ENCODE data around the gene PDZD2. TPM values are rescaled to one million over a fixed set of nuclear protein-coding genes. Genes with fewer than 3 reads are reported as not detected.
"Not testable (repeated sequence)": the region's sequence is repeated elsewhere in the genome, so short reads cannot be mapped to it uniquely, and the experiment has no call there.

Gene PDZD2
- total RNA-seq, 2 experiments from 2014 or later, result 0.05 to 0.25 TPM

- Mint-ChIP-seq H3K4me1 (ENCODE audit: low read depth) (no peaks in the 10 kb centered on the region), H3K36me3 (ENCODE audit: low read depth) (no peaks in the 10 kb centered on the region), H3K9me3 (no peaks in the 10 kb centered on the region), H3K4me3 (no peak overlapping the region), H3K27me3 (ENCODE audit: low read depth) (no peaks in the 10 kb centered on the region), H3K27ac (no peak overlapping the region)
- no peak for DNase-seq
- CTCF ChIA-PET, result interaction anchor here (0.5 kb wide), 1 partner anchor 33 kb away, joined by 3 read pairs; no protein-coding TSS in a partner anchor
- intact Hi-C loops (cut with micrococcal nuclease), result no loop called here
These were observed 91.2 kb downstream of the PDZD2 start for GRCh38 chr5:31730139-31730538.

DNA sequence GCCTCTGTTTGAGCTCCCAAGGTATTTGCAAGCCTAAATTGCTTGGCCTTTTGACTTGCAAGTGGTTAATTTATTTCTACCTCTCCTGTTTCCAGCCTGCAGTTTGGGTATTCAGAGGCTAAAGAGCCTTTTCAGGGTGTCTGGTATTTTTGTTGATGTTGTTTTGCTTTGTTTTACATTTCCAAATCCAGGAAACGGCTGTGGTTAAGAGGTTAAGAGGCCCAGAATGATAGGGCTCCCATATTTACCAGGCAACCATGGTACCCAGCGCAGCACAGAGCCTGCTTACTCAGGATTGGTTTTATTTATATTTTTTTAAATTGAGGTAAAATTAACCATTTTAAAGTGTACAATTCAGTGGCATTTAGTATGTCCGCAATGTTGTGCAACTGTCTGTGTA, 92.1 kb downstream of the PDZD2 start:
- H3K9me3 Mint-ChIP-seq, result no peaks in the 10 kb centered on the region
- H3K36me3 Mint-ChIP-seq (ENCODE audit: low read depth), result no peaks in the 10 kb centered on the region
- CTCF ChIA-PET, result interaction anchor here (0.6 kb wide), 1 partner anchor 327 kb away, joined by 4 read pairs; no protein-coding TSS in a partner anchor
- no peaks in the 10 kb centered on the region for H3K4me1 Mint-ChIP-seq (ENCODE audit: low read depth)
- H3K27ac Mint-ChIP-seq, result no peak overlapping the region
- DNase-seq, result no peak
- H3K27me3 Mint-ChIP-seq (ENCODE audit: low read depth), result no peaks in the 10 kb centered on the region
- H3K4me3 Mint-ChIP-seq, result no peak overlapping the region
- intact Hi-C loops (cut with micrococcal nuclease), result no loop called here

GRCh38 chr5:31731710-31732301, 92.9 kb downstream of the PDZD2 start:
- no peak overlapping the region for H3K27ac Mint-ChIP-seq
- intact Hi-C loops (cut with micrococcal nuclease), result no loop called here
- no peak for DNase-seq
- no peaks in the 10 kb centered on the region for H3K36me3 Mint-ChIP-seq (ENCODE audit: low read depth)
- H3K9me3 Mint-ChIP-seq, result no peaks in the 10 kb centered on the region
- CTCF ChIA-PET, result no interaction called here
- no peaks in the 10 kb centered on the region for H3K4me1 Mint-ChIP-seq (ENCODE audit: low read depth)
- no peak overlapping the region for H3K4me3 Mint-ChIP-seq
- peaks cover 2% of the 10 kb centered on the region for H3K27me3 Mint-ChIP-seq (ENCODE audit: low read depth)

DNA sequence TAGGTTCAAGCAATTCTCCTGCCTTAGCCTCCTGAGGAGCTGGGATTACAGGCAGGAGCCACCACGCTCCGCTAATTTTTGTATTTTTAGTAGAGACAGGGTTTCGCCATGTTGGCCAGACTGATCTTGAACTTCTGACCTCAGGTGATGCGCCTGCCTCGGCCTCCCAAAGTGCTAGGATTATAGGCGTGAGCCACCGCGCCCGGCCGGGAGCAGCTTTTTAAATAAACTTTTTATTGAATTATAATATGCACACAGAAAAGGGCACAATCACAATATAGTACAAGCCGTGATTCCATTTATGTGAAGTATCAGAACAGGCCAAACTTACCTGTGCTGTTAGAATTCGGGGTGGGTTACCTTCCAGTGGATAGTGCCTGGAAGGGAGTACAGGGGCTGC, 93.9 kb downstream of the PDZD2 start:
- H3K27ac Mint-ChIP-seq; intact Hi-C loops (cut with micrococcal nuclease); H3K4me1 Mint-ChIP-seq (ENCODE audit: low read depth); CTCF ChIA-PET; DNase-seq; H3K36me3 Mint-ChIP-seq (ENCODE audit: low read depth); H3K9me3 Mint-ChIP-seq; H3K27me3 Mint-ChIP-seq (ENCODE audit: low read depth); H3K4me3 Mint-ChIP-seq: not testable (repeated sequence)

DNA sequence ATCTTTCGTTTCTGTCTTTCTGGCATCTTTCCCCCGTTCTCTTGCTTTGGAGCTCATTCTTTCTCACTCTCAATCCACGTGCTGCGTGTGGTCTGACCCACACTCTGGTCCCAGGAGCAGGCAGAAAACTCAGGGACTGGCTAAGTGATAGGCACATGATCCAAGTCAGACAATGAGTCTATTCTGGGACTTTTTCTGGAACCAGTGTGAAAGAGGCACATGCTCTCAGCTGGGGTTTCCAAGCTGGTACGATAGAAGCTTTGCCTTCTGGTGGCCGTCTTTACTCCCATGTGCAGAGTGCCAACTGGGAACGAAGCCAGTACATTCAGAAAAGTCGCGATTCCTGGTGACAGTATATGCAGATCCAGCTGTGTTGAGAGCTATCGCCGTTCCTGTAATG, 94.4 kb downstream of the PDZD2 start:
- Mint-ChIP-seq H3K27me3 (ENCODE audit: low read depth) (peaks cover 3% of the 10 kb centered on the region), H3K4me3 (no peak overlapping the region), H3K9me3 (no peaks in the 10 kb centered on the region), H3K27ac (no peak overlapping the region), H3K4me1 (ENCODE audit: low read depth) (no peaks in the 10 kb centered on the region), H3K36me3 (ENCODE audit: low read depth) (no peaks in the 10 kb centered on the region)
- no peak for DNase-seq
- CTCF ChIA-PET, result interaction anchor here (0.7 kb wide), 1 partner anchor 11 kb away, joined by 4 read pairs; no protein-coding TSS in a partner anchor
- intact Hi-C loops (cut with micrococcal nuclease), result no loop called here

DNA sequence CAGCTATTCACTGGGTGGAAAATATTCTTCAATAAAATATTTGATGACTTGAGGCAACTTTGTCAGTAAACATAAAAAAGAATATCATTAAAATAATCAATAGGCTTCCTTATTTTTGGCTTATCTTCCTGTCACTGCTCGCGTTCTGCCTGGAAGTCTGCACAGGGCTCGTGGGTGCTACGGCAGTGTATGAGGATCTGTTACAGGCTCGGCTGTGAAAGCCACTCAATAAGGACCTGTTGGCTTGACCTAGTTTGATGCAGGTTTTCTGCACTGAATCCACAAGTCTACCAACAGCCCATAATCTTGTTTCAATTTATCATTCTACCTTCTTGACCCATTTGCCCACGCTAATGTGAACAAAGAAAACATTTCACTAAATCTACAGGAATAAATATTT, 97.2 kb downstream of the PDZD2 start:
- no peak overlapping the region for H3K4me3 Mint-ChIP-seq

GRCh38 chr5:31738199-31738598, 99.3 kb downstream of the PDZD2 start:
- intact Hi-C loops (cut with micrococcal nuclease), result no loop called here
- Mint-ChIP-seq H3K9me3 (peaks cover 4% of the 10 kb centered on the region), H3K36me3 (ENCODE audit: low read depth) (no peaks in the 10 kb centered on the region), H3K27me3 (ENCODE audit: low read depth) (peaks cover 3% of the 10 kb centered on the region), H3K4me3 (no peak overlapping the region), H3K4me1 (ENCODE audit: low read depth) (no peaks in the 10 kb centered on the region), H3K27ac (no peak overlapping the region)
- CTCF ChIA-PET, result no interaction called here
- DNase-seq, result no peak

More for the DNA sequence above, 97.2 kb downstream of the PDZD2 start:
- DNase-seq, result no peak
- CTCF ChIA-PET, result no interaction called here
- H3K27ac Mint-ChIP-seq, result no peak overlapping the region
- intact Hi-C loops (cut with micrococcal nuclease), result no loop called here
- peaks cover 4% of the 10 kb centered on the region for H3K9me3 Mint-ChIP-seq
- peaks cover 3% of the 10 kb centered on the region for H3K27me3 Mint-ChIP-seq (ENCODE audit: low read depth)
- H3K36me3 Mint-ChIP-seq (ENCODE audit: low read depth), result no peaks in the 10 kb centered on the region
- H3K4me1 Mint-ChIP-seq (ENCODE audit: low read depth), result no peaks in the 10 kb centered on the region

GRCh38 chr5:31741496-31741895, 102.6 kb downstream of the PDZD2 start:
- Mint-ChIP-seq H3K4me1 (ENCODE audit: low read depth) (no peaks in the 10 kb centered on the region), H3K27me3 (ENCODE audit: low read depth) (peaks cover 4% of the 10 kb centered on the region), H3K9me3 (peaks cover 4% of the 10 kb centered on the region), H3K4me3 (no peak overlapping the region), H3K27ac (no peak overlapping the region), H3K36me3 (ENCODE audit: low read depth) (no peaks in the 10 kb centered on the region)
- intact Hi-C loops (cut with micrococcal nuclease), result no loop called here
- CTCF ChIA-PET, result interaction anchor here (1.0 kb wide), 1 partner anchor 67 kb away, joined by 3 read pairs; no protein-coding TSS in a partner anchor
- no peak for DNase-seq

DNA sequence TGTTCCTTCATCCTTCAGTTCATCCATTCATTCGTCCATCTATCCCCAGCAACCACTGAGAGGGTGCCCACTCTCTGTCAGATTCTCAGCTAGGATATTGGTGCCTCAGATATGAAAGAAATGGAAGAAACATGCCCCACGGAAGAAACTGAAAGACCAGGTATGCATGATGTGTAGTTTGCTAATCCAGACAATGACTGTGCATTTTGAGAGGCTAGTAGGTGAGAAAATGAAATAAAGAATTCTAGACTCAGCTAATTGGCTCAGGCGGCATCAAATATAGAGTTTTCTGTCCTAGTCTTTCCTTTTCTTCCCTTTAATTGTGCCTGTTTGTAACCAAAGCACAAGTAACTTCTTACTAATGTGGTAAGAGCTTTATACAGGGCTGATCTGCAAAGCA, 104.7 kb downstream of the PDZD2 start:
- CTCF ChIA-PET, result no interaction called here
- Mint-ChIP-seq H3K36me3 (ENCODE audit: low read depth) (no peaks in the 10 kb centered on the region), H3K27me3 (ENCODE audit: low read depth) (peaks cover 1% of the 10 kb centered on the region), H3K9me3 (peaks cover 4% of the 10 kb centered on the region), H3K27ac (no peak overlapping the region), H3K4me3 (no peak overlapping the region), H3K4me1 (ENCODE audit: low read depth) (no peaks in the 10 kb centered on the region)
- DNase-seq, result no peak
- intact Hi-C loops (cut with micrococcal nuclease), result no loop called here

GRCh38 chr5:31748458-31749172, 109.7 kb downstream of the PDZD2 start:
- H3K27me3 Mint-ChIP-seq (ENCODE audit: low read depth), result peaks cover 1% of the 10 kb centered on the region
- H3K27ac Mint-ChIP-seq, result no peak overlapping the region
- H3K36me3 Mint-ChIP-seq (ENCODE audit: low read depth), result no peaks in the 10 kb centered on the region
- CTCF ChIA-PET, result no interaction called here
- no peaks in the 10 kb centered on the region for H3K9me3 Mint-ChIP-seq
- no peaks in the 10 kb centered on the region for H3K4me1 Mint-ChIP-seq (ENCODE audit: low read depth)
- H3K4me3 Mint-ChIP-seq, result no peak overlapping the region
- no peak for DNase-seq
- intact Hi-C loops (cut with micrococcal nuclease), result no loop called here

GRCh38 chr5:31750215-31750614, 111.3 kb downstream of the PDZD2 start:
- CTCF ChIA-PET, result no interaction called here
- intact Hi-C loops (cut with micrococcal nuclease), result no loop called here
- Mint-ChIP-seq H3K4me1 (ENCODE audit: low read depth) (no peaks in the 10 kb centered on the region), H3K36me3 (ENCODE audit: low read depth) (no peaks in the 10 kb centered on the region), H3K27me3 (ENCODE audit: low read depth) (peaks cover 1% of the 10 kb centered on the region), H3K4me3 (no peak overlapping the region), H3K27ac (no peak overlapping the region), H3K9me3 (no peaks in the 10 kb centered on the region)
- no peak for DNase-seq

DNA sequence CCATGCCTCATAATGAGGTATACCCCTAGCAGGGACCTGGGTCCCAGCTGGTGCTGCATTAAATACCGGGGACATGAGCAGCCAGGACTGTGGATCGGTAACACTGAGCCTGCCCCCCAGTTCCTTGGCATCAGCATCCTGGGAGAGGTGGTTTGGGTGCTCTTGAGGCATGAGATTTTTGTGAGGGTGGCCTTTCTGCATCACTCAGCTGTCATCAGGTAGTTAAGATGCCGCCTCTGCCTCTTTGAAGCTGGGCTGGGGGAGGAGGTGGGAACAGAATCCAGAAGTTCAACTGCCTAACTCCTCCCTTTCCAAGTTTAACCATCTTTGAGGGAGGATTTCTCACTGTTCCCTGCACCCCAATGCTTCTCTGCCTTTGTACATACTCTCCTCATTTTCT, 112.7 kb downstream of the PDZD2 start:
- no peak overlapping the region for H3K27ac Mint-ChIP-seq
- H3K36me3 Mint-ChIP-seq (ENCODE audit: low read depth), result no peaks in the 10 kb centered on the region
- DNase-seq, result no peak
- H3K4me3 Mint-ChIP-seq, result no peak overlapping the region
- CTCF ChIA-PET, result no interaction called here
- intact Hi-C loops (cut with micrococcal nuclease), result no loop called here
- no peaks in the 10 kb centered on the region for H3K9me3 Mint-ChIP-seq
- H3K4me1 Mint-ChIP-seq (ENCODE audit: low read depth), result no peaks in the 10 kb centered on the region
- H3K27me3 Mint-ChIP-seq (ENCODE audit: low read depth), result no peaks in the 10 kb centered on the region

DNA sequence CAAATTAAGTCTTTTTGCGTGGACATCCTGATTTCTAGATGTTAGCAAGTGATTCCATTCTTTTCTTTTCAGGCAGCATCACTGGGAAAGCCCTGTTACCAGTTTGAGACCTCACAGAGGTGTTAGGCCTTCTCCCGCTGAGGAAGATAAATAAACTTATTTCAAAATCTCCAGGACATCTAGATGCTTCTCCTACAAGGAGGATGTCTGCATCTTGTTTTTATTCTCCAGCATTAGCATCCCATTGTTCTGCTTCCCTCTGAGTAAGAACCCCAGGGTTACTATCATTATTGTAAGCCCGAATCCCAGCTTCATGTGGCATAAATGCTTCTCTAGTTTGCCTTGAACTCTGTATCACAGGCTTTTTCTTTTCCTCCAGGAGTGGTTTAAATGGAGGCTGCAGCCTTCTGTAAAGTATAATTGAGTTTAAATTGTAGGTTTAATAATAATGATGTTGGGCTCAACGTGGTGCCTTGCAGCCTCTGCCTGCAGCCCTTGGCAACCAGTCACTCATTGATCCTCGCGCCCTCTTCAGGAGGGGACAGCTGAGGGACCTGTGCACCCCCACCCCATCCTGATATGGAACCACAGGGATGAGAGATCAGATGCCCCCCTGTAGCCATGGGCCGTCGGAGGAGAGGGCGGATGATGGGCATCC, 114.9 kb downstream of the PDZD2 start:
- Mint-ChIP-seq H3K4me1 (ENCODE audit: low read depth) (no peaks in the 10 kb centered on the region), H3K9me3 (no peaks in the 10 kb centered on the region), H3K27ac (no peak overlapping the region), H3K36me3 (ENCODE audit: low read depth) (no peaks in the 10 kb centered on the region), H3K27me3 (ENCODE audit: low read depth) (no peaks in the 10 kb centered on the region), H3K4me3 (no peak overlapping the region)
- intact Hi-C loops (cut with micrococcal nuclease), result no loop called here
- no peak for DNase-seq
- CTCF ChIA-PET, result no interaction called here
